GM12801 (cell line): Measurements from ENCODE around the gene STOML1.

ENCODE experiments used
- CTCF ChIP-seq: IDR thresholded peaks from one replicate; pipeline ENCODE4 v1.5.1; 2011; ENCODE audit warnings: control low read depth; ENCODE audit not compliant: insufficient read length; ENCODE audit errors: extremely low read depth

Gene STOML1

GRCh38 chr15:73944161-73945129, 47.6 kb downstream of the STOML1 start:
- no peak for TF ChIP-seq CTCF

- TF ChIP-seq CTCF, result no peak
Measured at GRCh38 chr15:73942751-73943270, 49.3 kb downstream of the STOML1 start.

- TF ChIP-seq CTCF, result no peak
Measured at GRCh38 chr15:73941871-73942635, 50.0 kb downstream of the STOML1 start.

GRCh38 chr15:73941449-73941848, 50.6 kb downstream of the STOML1 start:
- TF ChIP-seq CTCF, result no peak

- TF ChIP-seq CTCF, result no peak
Measured at GRCh38 chr15:73941044-73941443, 51.1 kb downstream of the STOML1 start.

- TF ChIP-seq CTCF, result no peak
Measured at GRCh38 chr15:73940061-73940981, 51.8 kb downstream of the STOML1 start.
